IMR-90 (cell line): ENCODE measurements around the gene FAM236C. TPM values are rescaled to one million over a fixed set of nuclear protein-coding genes. Genes with fewer than 3 reads are reported as not detected.
"Not testable (repeated sequence)": the region's sequence is repeated elsewhere in the genome, so short reads cannot be mapped to it uniquely, and the experiment has no call there.

Experiments used
- ATAC-seq: fragments of 200-7000 bp; cut with Tn5 transposase; 2 replicates; pipeline ENCODE4 v1.9.1; 2020; ENCODE audit warnings: low read depth, mild to moderate bottlenecking, moderate library complexity
- BruUV-seq: library from RNA; stranded (reverse); fragments of 400-500 nt; replicated peaks from 2 replicates; lab custom pipeline; 2021; lab: Mats Ljungman, UMichigan
- CTCF ChIA-PET: fragments of 300-600 bp; formaldehyde crosslinking; extraction: SDS; loops from one replicate; lab custom pipeline; 2021; ENCODE audit warnings: antibody characterized with exemption; lab: Yijun Ruan, JAX
- POLR2A ChIA-PET: fragments of 300-600 bp; sonication (Branson Sonifier 250); formaldehyde crosslinking; loops from one replicate; lab custom pipeline; 2022; ENCODE audit warnings: antibody characterized with exemption; ENCODE audit not compliant: unreplicated experiment; lab: Charles Lee
- DNase-seq: peaks from one replicate; pipeline ENCODE4 v3.0.0; 2013
- H2AFZ ChIP-seq: replicated peaks from 2 replicates; pipeline ENCODE3; 2013; ENCODE audit warnings: low read length, mild to moderate bottlenecking; ENCODE audit not compliant: poor library complexity
- H2AK5ac ChIP-seq: 2 replicates; pipeline ENCODE4 v1.6.1; 2013; ENCODE audit warnings: low read depth, low read length, inconsistent platforms
- H2AK9ac ChIP-seq: replicated peaks from 2 replicates; pipeline ENCODE3; 2013; ENCODE audit warnings: mild to moderate bottlenecking, low read depth, low read length, moderate library complexity; ENCODE audit not compliant: poor library complexity
- H2BK120ac ChIP-seq: 2 replicates; pipeline ENCODE4 v1.6.1; 2013; ENCODE audit warnings: low read depth, low read length, inconsistent platforms
- H2BK15ac ChIP-seq: 3 replicates; pipeline ENCODE4 v1.6.1; 2013; ENCODE audit warnings: low read depth, low read length, inconsistent platforms
- H2BK20ac ChIP-seq: 2 replicates; pipeline ENCODE4 v1.6.1; 2013; ENCODE audit warnings: low read depth, mild to moderate bottlenecking, inconsistent platforms, low read length, moderate library complexity
- H2BK5ac ChIP-seq: 2 replicates; pipeline ENCODE4 v1.6.1; 2013; ENCODE audit warnings: mild to moderate bottlenecking, low read depth, low read length, inconsistent platforms; ENCODE audit not compliant: poor library complexity, severe bottlenecking
- H3K14ac ChIP-seq: replicated peaks from 2 replicates; pipeline ENCODE4 v1.6.1; 2013; ENCODE audit warnings: low read depth, low read length, inconsistent platforms
- H3K18ac ChIP-seq: 2 replicates; pipeline ENCODE4 v1.6.1; 2013; ENCODE audit warnings: low read depth, low read length, control low read depth
- H3K23ac ChIP-seq: 2 replicates; pipeline ENCODE4 v1.6.1; 2013; ENCODE audit warnings: low read depth, low read length, inconsistent platforms
- H3K27ac ChIP-seq: 2 replicates; pipeline ENCODE4 v1.5.1; 2013; ENCODE audit warnings: mild to moderate bottlenecking, control low read depth, low read length; ENCODE audit not compliant: insufficient read depth
- H3K27me3 ChIP-seq: 2 replicates; pipeline ENCODE4 v1.6.1; 2013; ENCODE audit warnings: low read length; ENCODE audit not compliant: control insufficient read depth, insufficient read depth
- H3K36me3 ChIP-seq: 2 replicates; pipeline ENCODE4 v1.6.1; 2013; ENCODE audit warnings: low read length, mixed read lengths; ENCODE audit not compliant: control insufficient read depth, insufficient read depth
- H3K4ac ChIP-seq: 2 replicates; pipeline ENCODE4 v1.6.1; 2013; ENCODE audit warnings: low read depth, low read length, inconsistent platforms
- H3K4me1 ChIP-seq: 2 replicates; pipeline ENCODE4 v1.6.1; 2013; ENCODE audit warnings: low read length, mixed read lengths; ENCODE audit not compliant: control insufficient read depth, insufficient read depth
- H3K4me2 ChIP-seq: 2 replicates; pipeline ENCODE4 v1.6.1; 2013; ENCODE audit warnings: low read depth, mild to moderate bottlenecking, control low read depth, low read length, moderate library complexity
- H3K4me3 ChIP-seq: 2 replicates; pipeline ENCODE4 v1.5.1; 2013; ENCODE audit warnings: low read depth, mild to moderate bottlenecking, control low read depth, low read length, moderate library complexity; ENCODE audit not compliant: insufficient read depth
- H3K56ac ChIP-seq: 2 replicates; pipeline ENCODE4 v1.6.1; 2013; ENCODE audit warnings: low read length, inconsistent platforms; ENCODE audit not compliant: insufficient read depth; ENCODE audit errors: extremely low read depth
- H3K79me1 ChIP-seq, 2 experiments: 2 replicates each; pipeline ENCODE4 v1.6.1; 2013; ENCODE audit warnings: low read length in 2 of 2, inconsistent platforms in 1 of 2, low read depth in 1 of 2
- H3K9ac ChIP-seq: 2 replicates; pipeline ENCODE4 v1.6.1; 2013; ENCODE audit warnings: low read depth, low read length, control low read depth
- H3K9me1 ChIP-seq: 2 replicates; pipeline ENCODE4 v1.6.1; 2013; ENCODE audit warnings: low read length, inconsistent platforms; ENCODE audit not compliant: insufficient read depth
- H3K9me3 ChIP-seq: 2 replicates; pipeline ENCODE4 v1.6.1; 2013; ENCODE audit warnings: low read length; ENCODE audit not compliant: control insufficient read depth, insufficient read depth
- H4K20me1 ChIP-seq: 2 replicates; pipeline ENCODE4 v1.6.1; 2013; ENCODE audit warnings: low read length, inconsistent platforms; ENCODE audit not compliant: insufficient read depth
- H4K5ac ChIP-seq: 2 replicates; pipeline ENCODE4 v1.6.1; 2013; ENCODE audit warnings: mild to moderate bottlenecking, low read depth, low read length, control low read depth
- H4K8ac ChIP-seq, 2 experiments: 2 replicates each; pipeline ENCODE4 v1.6.1; 2013; ENCODE audit warnings: low read depth in 2 of 2, low read length in 2 of 2, control low read depth in 1 of 2, inconsistent platforms in 1 of 2
- H4K91ac ChIP-seq: 2 replicates; pipeline ENCODE4 v1.6.1; 2013; ENCODE audit warnings: low read depth, low read length, inconsistent platforms; ENCODE audit not compliant: insufficient read depth
- WGBS, 2 experiments: methylation state at CpG; one replicate each; pipeline versions ENCODE4 v1.1.5 to v1.1.7; 2013; ENCODE audit warnings: missing lambda C conversion rate in 2 of 2; ENCODE audit not compliant: insufficient read length in 1 of 2; ENCODE audit errors: extremely low coverage in 2 of 2; 5-methylcytosine and 5-hydroxymethylcytosine counted together
- dilution Hi-C: fragments of 300-500 bp; cut with HindIII; formaldehyde crosslinking; loops from one replicate; pipeline ENCODE4 v1.14.3; 2018; ENCODE audit warnings: low sequenced_read_pairs; ENCODE audit not compliant: unreplicated experiment
- in situ Hi-C: fragments of 300-500 bp; cut with MboI; formaldehyde crosslinking; loops from 3 replicates; pipeline ENCODE4 v1.14.3; 2019; ENCODE audit warnings: low sequenced_read_pairs, inconsistent platforms, mixed read lengths
- intact Hi-C: fragments of 100-400 bp; cut with micrococcal nuclease; formaldehyde crosslinking; loops from 2 replicates; pipeline ENCODE4 v1.10.0; 2022
- polyA plus RNA-seq, 3 experiments: library from polyadenylated mRNA; depleted of rRNA; stranded (reverse); fragments of >200 nt; gene quantifications; 2 replicates each; pipeline ENCODE4 v1.2.3, GENCODE V29; 2012; ENCODE audit warnings: low replicate concordance in 1 of 3
- total RNA-seq: library from RNA; depleted of rRNA; stranded (reverse); fragments of >200 nt; gene quantifications from 2 replicates; pipeline ENCODE4 v1.2.3, GENCODE V29; 2012

Gene FAM236C
- total and polyA plus RNA-seq, 2 of the 4 experiments (the other 2 are of a cell fraction): not detected

DNA sequence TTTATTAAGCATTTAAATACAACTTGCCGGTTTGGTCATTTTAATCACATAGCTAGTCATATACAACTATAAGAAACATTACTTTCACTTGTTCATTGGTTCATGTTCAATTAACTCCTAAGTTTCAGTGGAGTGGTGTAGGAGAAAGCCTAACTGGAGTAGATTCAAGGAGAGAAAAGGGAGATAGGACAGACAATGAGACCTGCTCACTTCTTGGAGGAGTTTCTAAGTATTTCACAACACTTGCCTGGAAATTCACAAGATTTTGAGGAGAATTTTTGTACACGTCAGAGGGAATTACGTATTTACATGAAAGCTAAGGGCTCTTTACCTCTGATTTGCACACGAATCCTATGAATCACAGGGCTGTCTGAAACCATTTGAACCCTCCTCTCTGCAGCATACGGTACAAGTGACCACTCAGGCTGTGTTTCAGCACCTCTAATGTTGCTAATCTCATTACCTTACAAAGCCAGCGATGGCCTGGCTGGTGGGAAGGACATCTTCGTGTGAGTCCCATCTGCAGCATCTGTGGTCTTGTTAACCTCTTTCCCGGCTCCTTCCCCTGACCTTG, 24.6 kb downstream of the FAM236C start:
- H4K5ac ChIP-seq, H3K56ac ChIP-seq, H3K9me1 ChIP-seq, DNase-seq, H3K4ac ChIP-seq, H3K4me1 ChIP-seq, H4K8ac ChIP-seq, H3K9me3 ChIP-seq, H4K20me1 ChIP-seq, POLR2A ChIA-PET, H2AK5ac ChIP-seq, H2BK20ac ChIP-seq, in situ Hi-C loops, H3K23ac ChIP-seq, H3K4me2 ChIP-seq, H3K79me1 ChIP-seq, BruUV-seq, intact Hi-C loops, H2BK5ac ChIP-seq, H3K9ac ChIP-seq, H3K36me3 ChIP-seq, H3K18ac ChIP-seq, H2AFZ ChIP-seq, H3K27me3 ChIP-seq, H3K27ac ChIP-seq, H2AK9ac ChIP-seq, CTCF ChIA-PET, dilution Hi-C loops, H4K91ac ChIP-seq, H3K14ac ChIP-seq, H2BK15ac ChIP-seq, ATAC-seq, H3K4me3 ChIP-seq, H2BK120ac ChIP-seq: not testable (repeated sequence)
- WGBS, 2 experiments: no CpG with 5 or more reads among the region's 8 CpGs

DNA sequence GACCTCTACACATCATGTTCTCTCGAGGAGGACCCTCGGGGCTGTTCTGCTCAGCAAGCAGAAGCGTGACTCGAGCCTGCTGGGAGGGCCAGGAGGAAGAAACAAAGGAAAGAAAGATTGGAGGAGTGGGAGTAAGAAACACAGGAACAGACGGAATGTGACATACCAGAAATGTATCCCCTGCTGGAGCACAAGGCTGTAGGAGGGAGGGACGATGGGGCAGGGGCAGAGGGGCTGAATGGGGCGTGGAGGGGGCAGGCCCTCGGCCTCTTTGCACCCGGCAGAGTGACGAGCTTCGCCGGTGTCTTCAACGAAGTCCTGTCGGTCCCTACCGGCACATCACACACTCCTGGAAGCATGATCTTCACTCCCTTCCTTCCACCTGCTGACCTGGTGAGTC, 25.5 kb downstream of the FAM236C start, which contains the start of gene FAM236A:
Gene FAM236A (plus strand): TSS at position 301 of the 400 bp plus-strand sequence. CDS start 57 bp downstream, at position 358.
- H3K36me3 ChIP-seq, H2BK15ac ChIP-seq, BruUV-seq, H3K79me1 ChIP-seq, H3K9ac ChIP-seq, H2AK5ac ChIP-seq, ATAC-seq, H2AK9ac ChIP-seq, H4K8ac ChIP-seq, H3K27me3 ChIP-seq, H3K9me3 ChIP-seq, H4K5ac ChIP-seq, intact Hi-C loops, H3K9me1 ChIP-seq, H3K14ac ChIP-seq, H3K23ac ChIP-seq, H4K20me1 ChIP-seq, H3K4ac ChIP-seq, H3K4me1 ChIP-seq, H3K56ac ChIP-seq, H3K18ac ChIP-seq, H4K91ac ChIP-seq, H3K4me2 ChIP-seq, H2BK5ac ChIP-seq, H2BK120ac ChIP-seq, dilution Hi-C loops, POLR2A ChIA-PET, in situ Hi-C loops, DNase-seq, H3K27ac ChIP-seq, H2BK20ac ChIP-seq, H3K4me3 ChIP-seq, CTCF ChIA-PET, H2AFZ ChIP-seq: not testable (repeated sequence)
- WGBS, 2 experiments: no CpG with 5 or more reads among the region's 15 CpGs
